ENCODE measurements around the gene FOXL1.
"Not testable (repeated sequence)": the region's sequence is repeated elsewhere in the genome, so short reads cannot be mapped to it uniquely, and the experiment has no call there.

FOXL1 gene

DNA sequence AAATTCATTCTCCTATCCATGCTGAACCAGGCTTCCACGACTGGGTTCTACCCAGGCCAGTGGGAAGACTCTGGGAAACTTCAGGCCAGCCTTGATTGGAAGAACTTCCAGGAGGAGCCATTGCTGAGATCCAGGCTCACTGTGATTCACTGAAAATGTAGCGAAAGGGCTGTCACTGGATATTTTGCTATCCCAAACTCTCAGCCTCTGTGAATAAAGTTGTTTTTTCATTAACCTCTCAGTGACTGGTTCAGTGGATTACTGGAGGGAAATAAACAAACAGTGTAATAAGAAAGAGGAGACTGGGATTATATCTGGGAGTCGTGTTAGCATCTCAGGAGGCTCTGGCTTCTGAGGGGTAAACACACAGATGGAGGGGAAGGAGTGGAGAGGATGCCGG, 3.1 kb downstream of the FOXL1 start:
- DNase-seq = no peak

DNA sequence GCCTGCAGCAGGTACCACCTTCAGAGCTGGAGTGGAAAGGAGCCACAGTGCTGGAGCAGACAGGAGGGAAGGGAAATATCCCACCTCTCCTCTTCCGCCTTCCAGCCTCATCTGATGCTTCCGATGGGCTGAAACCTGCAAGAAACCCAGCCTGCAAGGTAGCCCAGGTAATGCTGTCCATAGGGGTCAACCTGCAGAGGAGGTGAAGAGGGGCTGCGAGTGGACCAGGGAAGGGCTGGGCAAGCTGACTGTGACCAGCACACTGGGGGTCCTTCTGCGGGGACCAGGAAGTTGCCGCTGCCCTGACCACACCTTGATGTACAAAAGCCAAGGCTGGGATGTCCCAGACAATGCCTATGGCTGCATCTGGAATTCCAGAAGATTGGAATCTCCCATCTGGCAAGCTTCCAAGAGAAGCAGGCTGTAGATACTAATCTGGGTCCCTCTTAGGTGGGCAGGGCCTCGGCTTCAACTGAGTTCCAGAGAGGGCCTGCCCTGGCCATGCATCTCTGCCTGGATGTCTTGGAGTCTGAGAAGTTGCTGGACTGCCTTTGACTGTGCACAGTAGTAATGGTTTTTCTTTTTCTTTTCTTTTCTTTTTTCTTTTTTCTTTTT, 5.8 kb downstream of the FOXL1 start:
- peak; percentile 63 for DNase-seq

DNA sequence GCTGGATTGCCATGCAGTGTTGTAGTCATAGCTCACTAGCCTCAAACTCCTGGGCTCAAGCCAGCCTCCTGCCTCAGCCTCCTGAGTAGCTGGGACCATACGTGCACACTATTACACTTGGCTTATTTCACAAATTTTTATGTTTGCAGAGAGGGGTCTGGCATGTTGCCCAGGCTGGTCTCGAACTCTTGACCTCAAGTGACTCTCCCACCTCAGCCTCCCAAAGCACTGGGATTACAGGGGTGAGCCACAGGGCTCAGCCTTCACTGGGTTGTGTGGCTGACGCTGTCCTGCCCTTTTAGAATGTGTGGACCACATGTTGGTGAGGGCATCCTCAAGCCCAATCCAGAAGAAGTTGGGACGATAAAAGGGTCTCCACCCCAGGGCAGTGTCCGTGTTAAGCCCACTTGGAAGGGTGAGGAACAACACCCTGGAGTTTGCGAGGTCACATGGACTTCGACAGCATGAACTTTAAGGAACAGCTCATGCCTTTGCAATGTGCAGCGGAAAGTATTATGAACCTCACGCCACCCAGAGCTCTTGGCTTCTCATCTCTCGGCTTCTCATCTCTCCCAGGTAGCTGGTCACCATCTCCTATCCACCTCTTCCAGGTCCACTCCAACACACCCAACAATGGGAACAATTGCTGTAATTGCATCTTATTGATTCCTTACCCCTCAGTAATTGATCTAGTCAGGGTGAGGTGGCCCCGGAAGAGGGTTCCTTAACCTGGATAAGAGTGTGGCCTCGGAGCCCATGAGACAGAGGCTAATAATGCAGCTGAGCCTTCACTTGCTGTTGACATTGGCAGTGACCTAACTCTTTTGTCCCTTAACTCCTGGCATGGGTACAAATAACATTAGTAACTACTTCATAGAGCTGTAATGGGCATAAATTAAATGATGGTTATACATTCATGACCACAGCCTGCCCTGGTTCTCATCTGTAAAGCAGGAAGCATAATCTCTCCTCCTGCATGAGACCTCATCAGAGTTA, 6.7 kb downstream of the FOXL1 start:
- peak; percentile 62 for DNase-seq

- peak; percentile 89 for DNase-seq
Observed at GRCh38 chr16:86585821-86586611, 7.7 kb downstream of the FOXL1 start.

DNA sequence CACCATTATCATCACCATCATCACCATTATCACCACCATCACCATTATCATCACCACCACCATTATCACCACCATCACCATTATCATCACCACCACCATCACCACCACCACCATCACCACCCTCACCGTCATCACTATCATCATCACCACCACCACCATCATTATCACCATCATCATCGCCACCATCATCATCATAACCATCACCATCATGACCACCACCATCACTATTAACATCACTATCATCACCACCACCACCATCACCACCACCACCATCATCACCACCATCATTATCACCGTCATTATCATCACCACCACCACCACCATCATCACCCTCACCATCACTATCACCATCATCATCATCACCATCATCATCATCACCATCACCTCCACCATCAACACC, 9.1 kb downstream of the FOXL1 start:
- no peak for DNase-seq

- not testable (repeated sequence) for DNase-seq
Observed at GRCh38 chr16:86587955-86588354, 9.6 kb downstream of the FOXL1 start.

DNA sequence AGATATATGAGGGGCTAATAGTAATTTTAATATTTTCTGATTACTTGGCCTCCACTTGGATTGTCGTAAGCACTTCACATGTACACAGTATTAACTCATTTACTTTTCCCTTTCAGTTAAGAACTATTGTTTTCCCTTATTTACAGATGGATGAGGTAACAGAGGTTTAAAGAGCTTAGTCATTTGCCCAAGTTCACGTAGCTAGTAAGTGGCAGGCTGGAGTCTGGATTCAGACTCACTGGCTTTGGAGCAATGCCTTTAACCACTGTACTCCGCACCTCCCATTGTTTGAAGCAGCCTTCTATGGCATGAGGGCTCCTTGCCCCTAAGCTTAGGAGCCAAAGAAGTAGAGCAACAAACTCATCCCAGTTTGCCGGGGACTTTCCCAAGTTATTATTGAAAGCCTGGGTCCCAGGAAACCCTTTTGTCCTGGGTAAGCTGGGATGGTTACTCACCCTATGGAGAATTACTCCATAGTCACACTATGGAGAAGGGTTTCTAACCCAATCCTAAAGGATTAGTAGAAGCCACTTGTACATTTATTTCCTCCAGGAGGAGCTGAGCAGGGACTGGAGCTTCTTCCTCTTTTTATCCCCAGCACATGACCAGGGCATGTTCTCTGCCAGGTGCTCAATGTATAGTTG, 12.3 kb downstream of the FOXL1 start:
- DNase-seq = peak; percentile 78

DNA sequence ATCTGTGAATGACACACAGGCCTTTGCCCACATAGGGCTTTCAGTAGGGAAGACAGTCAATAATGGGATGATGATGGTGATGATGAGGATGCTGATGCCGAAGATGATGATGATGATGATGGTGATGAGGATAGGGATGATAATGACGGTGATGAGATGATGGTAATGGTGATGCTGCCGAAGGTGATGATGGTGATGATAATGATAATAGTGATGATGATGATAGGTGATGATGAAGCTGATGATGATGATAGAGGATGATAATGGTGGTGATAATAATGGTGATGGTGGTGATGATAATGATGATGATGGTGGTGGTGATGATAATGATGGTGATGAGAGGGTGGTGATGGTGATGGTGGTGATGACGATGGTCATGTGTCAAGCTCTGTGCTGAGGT, 12.9 kb downstream of the FOXL1 start:
- no peak for DNase-seq

DNA sequence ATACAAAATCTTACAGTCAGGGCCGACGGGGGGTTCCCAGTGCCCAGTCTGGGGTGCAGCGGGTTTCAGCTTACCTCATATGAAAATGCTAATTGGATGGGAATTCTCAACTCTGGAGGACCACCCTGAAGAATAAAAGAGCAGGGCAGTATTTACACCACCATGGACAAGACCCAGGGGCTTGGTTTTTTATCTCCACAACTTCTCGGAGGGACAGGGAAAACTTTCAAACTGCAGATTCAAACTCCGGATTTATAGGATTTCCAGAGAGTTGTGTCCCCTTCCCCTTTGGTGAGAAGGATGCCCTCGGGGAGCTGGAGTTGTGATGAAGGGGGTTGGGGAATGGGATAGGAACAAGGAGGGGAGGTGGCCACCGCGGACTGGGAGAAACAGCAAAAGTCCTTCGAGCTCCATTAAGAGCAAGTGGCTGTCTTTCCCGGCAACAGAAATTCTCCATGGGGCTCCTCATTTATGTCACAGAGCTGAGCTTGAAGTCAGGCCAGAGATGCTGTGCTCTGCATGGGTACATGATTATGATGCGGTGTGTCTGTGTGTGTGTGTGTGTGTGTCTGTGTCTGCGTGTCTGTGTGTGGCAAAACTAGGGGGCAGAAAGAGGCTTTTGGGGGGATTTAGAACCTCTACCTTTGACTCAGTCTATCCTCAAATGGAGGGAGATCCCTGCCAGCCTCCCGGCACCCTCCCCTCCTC, 15.7 kb downstream of the FOXL1 start:
- no peak for DNase-seq

- DNase-seq = peak; percentile 65
Observed at GRCh38 chr16:86594721-86595120, 16.4 kb downstream of the FOXL1 start.

DNA sequence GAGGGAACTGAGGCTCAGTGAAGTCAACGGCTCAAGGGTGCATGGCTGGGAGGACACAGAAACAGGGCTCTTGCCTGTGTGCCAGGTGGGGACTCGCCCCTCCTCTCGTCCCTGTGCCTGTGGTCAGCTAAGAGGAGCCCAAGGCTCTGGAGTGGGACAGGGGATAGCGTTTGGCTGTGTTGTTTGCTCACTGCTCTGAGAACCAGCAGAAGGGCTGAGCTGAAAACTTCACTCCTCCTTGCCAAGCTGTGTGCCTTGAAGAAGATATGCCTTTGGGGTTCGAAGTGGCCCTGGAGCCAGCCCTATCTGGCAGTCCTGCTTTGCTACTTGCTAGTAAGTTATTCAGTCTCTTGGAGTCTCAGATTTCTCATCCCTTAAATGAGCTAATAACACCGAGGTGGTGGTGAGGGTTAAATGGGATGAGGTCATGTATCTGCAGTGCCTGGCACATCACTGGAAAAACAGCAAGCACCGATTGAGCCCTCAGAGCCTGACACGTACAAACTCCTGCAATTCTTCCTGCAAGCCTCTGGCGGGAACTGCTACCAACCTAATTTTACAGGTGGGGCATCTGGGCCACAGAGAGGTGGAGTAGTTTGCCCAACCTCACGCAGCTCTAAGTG, 17.7 kb downstream of the FOXL1 start:
- peak; percentile 51 for DNase-seq

DNA sequence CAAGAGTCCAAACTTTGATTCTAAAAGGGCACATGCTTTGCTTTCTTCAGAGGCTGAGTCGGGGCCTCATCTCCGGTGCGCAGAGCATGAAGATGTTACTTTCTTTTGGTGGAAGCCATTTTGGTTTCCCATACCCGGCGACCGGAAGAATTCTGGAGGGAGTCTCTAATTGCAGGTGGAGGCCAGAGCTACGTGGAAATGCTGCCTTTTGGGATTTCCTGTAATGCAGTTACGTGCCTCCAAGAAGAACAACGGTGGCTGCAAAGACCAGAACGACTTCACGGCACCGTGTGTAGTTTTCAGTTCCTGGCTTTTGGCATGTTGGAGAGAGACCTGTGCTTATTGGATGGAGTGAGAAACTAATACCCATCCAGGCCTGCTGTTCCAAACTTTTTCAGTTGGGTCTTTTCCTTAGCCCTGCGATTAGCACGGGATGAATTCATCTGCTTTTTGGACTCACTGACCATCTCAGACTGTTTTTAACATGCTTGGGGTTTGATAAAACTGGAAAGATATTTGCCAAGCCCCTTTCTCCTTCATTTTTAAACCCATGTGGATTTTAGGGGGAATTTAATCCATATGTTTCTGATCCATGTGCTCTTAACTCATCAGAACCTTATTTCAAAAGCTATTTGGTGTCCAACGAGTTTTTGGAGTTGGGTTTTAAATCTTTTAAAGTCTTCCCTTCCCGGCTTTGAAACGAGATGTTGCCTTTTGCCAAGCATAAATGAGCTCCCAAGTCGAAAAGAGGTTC, 19.0 kb downstream of the FOXL1 start:
- DNase-seq = no peak

GRCh38 chr16:86597880-86598606, 19.7 kb downstream of the FOXL1 start:
- DNase-seq = peak; percentile 50

DNA sequence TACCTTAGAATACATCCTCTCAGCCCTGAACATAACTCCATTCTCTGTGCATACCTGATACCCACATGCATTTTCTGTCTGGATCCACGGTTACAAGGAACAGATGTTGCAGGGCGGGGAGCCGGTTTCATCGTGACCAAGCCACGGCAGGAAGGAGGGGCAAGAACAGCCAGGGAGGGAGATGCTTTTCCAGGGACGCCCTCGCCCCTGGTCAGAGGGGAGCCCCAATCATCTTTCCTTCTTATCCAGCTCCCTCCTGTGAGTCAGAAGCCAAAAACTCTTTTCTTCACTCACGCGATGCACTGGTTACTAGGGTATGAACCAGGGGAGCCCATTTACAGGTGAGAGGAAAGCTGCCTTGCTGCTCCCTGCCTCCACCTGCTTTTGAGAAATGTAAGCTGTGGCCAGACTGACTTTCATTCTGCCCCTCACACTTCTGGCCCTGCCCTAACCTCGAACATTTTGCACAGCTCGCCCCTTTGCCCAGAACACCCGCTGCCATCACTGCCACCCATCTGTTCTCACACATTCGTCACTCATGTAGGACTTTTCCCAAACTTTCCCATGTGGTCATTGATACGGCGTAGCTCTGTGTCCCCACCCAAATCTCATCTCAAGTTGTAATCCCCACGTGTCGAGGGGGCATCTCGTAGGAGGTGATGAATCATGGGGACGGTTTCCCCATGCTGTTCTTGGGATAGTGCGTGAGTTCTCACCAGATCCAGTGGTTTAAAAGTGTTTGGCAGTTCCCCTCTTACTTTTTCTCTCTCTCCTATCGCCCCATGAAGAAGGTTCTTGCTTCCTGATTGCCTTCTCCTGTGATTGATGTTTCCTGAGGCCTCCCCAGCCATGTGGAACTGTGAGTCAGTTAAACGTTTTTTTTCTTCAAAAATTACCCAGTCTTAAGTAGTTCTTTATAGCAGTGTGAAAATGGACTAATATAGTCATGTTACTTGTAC, 20.5 kb downstream of the FOXL1 start:
- peak; percentile 61 for DNase-seq

GRCh38 chr16:86601356-86601755, 23.0 kb downstream of the FOXL1 start:
- DNase-seq = no peak

DNA sequence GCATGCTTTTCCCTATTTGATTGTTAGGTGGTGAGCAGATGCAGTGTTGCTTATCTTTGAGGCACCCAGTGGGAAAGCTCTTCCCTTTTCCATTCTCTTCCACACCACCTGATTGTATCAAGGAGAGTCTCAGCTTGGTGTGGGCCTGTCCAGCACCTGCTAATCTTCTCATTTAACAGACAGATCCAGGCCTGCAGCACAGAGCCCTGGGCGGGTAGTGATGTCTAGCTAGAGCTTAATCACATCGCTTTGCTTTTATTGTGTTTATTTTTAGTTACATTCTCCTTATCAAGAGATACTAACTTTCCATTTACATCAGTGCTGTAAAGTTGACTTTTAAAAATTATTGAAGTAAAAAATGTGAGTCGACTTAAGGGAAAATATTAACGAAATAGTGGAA, 24.2 kb downstream of the FOXL1 start:
- DNase-seq = no peak

DNA sequence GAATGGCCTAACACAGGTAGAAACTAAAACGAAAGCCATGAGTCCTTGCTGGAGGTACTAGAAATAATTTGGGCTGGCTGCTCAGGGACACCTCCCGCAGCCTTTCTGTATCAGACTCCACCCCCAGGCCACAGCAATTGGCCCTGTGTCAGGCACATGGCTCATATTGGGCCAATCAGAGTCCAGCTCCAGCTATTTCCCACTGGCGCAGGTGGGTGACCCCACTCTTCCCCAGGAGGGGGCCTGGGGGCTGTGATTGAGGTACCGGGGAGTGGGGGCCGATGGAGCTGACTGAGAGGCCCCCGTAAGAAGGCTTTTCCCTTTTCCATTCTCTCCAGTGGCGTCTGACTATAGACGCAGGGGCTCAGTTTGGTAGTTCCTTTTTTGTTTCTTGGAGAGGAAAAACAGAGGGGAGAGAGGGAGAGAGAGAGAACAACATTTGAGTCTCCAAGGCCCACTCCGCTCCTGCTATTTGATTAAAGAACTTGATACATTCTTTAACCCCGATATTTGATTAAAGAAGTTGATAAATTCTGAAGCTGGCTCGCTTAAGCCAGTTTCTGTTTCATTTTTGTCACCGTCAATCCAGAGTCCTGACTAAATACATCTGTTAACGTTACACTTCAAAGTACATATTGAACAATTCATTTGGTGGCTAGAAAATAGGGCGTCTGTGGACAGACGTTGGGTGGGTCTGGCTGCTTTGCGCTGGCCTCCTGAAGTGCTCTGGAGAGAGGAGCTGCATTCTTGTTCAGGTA, 26.3 kb downstream of the FOXL1 start:
- DNase-seq = no peak

GRCh38 chr16:86605950-86606349, 27.6 kb downstream of the FOXL1 start:
- no peak for DNase-seq
